Breast epithelium (tissue), 3 donors: ENCODE data around the gene PCGF2.

Experiments used
- POLR2A ChIP-seq: fragments of 450-650 bp; IDR thresholded peaks from one replicate; pipeline ENCODE4 v1.6.1; 2016; ENCODE audit warnings: antibody characterized with exemption, mild to moderate bottlenecking, moderate library complexity
- POLR2AphosphoS5 ChIP-seq, 3 donors: sonication (generic); formaldehyde crosslinking; IDR thresholded peaks; one replicate each; pipeline ENCODE4 v1.6.1; 2017; ENCODE audit warnings: antibody characterized with exemption in 3 of 3
- TF ChIP-seq, protein P1 (sequence below), 3 donors: fragments of 450-650 bp; IDR thresholded peaks; one replicate each; pipeline ENCODE4 v1.5.1; 2016 to 2017; ENCODE audit warnings: antibody characterized with exemption in 3 of 3, mild to moderate bottlenecking in 3 of 3, moderate library complexity in 3 of 3

DNA sequence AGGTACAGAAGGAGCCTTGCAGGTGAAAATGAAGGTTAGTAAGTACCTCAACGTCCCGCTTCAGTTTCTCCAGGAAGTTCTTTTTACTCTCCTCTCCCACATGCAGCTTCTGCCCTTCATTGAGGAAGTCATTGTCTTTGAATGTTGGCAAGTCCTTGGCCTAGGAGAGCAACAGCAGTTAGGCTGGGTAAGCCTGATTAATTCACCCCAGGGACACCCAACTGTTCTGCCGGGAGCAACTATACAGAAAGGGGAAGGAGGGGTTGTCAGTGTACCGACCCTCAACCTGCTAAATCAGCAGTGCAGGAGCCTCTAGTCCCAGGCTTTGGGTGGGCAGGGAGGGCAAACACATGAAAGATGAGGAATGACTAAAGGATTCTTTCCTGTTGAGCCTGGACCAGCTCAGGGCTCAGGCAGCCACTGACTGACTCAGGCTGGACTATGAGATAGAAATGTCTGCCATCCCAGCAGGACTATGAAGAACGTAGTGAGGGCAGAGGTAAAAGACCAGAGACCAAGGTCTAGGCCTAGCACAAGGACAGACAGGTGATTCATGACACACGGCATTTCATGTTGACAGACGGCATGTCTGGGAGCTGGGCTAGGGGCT lies 29.6 kb upstream of the PCGF2 start:
- TF ChIP-seq, protein P1, sequence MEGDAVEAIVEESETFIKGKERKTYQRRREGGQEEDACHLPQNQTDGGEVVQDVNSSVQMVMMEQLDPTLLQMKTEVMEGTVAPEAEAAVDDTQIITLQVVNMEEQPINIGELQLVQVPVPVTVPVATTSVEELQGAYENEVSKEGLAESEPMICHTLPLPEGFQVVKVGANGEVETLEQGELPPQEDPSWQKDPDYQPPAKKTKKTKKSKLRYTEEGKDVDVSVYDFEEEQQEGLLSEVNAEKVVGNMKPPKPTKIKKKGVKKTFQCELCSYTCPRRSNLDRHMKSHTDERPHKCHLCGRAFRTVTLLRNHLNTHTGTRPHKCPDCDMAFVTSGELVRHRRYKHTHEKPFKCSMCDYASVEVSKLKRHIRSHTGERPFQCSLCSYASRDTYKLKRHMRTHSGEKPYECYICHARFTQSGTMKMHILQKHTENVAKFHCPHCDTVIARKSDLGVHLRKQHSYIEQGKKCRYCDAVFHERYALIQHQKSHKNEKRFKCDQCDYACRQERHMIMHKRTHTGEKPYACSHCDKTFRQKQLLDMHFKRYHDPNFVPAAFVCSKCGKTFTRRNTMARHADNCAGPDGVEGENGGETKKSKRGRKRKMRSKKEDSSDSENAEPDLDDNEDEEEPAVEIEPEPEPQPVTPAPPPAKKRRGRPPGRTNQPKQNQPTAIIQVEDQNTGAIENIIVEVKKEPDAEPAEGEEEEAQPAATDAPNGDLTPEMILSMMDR (IDR thresholded peaks at IDR 0.05) = no peak
- no peak for TF ChIP-seq POLR2A
- no peak for TF ChIP-seq POLR2AphosphoS5 (IDR thresholded peaks at IDR 0.05)
